Peyer's patch (tissue), 4 donors: Measurements from ENCODE around the gene SKA3. TPM values are rescaled to one million over a fixed set of nuclear protein-coding genes. Genes with fewer than 3 reads are reported as not detected.

Experiments
- DNase-seq, 3 donors: peaks; one replicate each; pipeline ENCODE4 v3.0.0-alpha.2; 2017 to 2019
- H3K27ac ChIP-seq, 4 donors: fragments of 200-600 bp; sonication (generic); one replicate each; pipeline ENCODE4 v1.5.1; 2016 to 2019
- H3K27me3 ChIP-seq, 2 donors: fragments of 200-600 bp; sonication (generic); one replicate each; pipeline ENCODE4 v1.5.1; 2019
- H3K36me3 ChIP-seq, 3 donors: fragments of 200-600 bp; sonication (generic); one replicate each; pipeline ENCODE4 v1.5.1; 2016 to 2019
- H3K4me1 ChIP-seq, 4 donors: fragments of 200-600 bp; sonication (generic); one replicate each; pipeline ENCODE4 v1.5.1; 2016 to 2019
- H3K4me3 ChIP-seq, 4 donors: fragments of 200-600 bp; sonication (generic); 1 replicate in 3 of 4; 2 replicates in 1 of 4; pipeline ENCODE4 v1.5.1; 2016 to 2019; ENCODE audit warnings: mild to moderate bottlenecking in 1 of 4
- H3K9me3 ChIP-seq, 4 donors: fragments of 200-600 bp; sonication (generic); one replicate each; pipeline ENCODE4 v1.5.1; 2016 to 2019; ENCODE audit warnings: mild to moderate bottlenecking in 1 of 4
- CTCF ChIP-seq, 6 experiments: fragments of 450-650 bp in 4 of 6; fragments of 200-600 bp in 2 of 6; sonication (generic) in 1 of 6; IDR thresholded peaks; one replicate each; pipeline ENCODE4 v1.5.1; 2017 to 2019; ENCODE audit warnings: antibody characterized with exemption in 6 of 6, mild to moderate bottlenecking in 3 of 6, moderate library complexity in 1 of 6
- POLR2A ChIP-seq, 2 donors: fragments of 450-650 bp; IDR thresholded peaks; one replicate each; pipeline ENCODE4 v1.5.1; 2017; ENCODE audit warnings: antibody characterized with exemption in 2 of 2, mild to moderate bottlenecking in 2 of 2, moderate library complexity in 2 of 2
- total RNA-seq, 4 donors: library from RNA; depleted of rRNA; stranded (reverse); fragments of >200 nt; gene quantifications; one replicate each; pipeline ENCODE4 v1.1.0, GENCODE V29; 2016

The SKA3 gene
- total RNA-seq, 4 donors from 2014 or later, result 1.1 to 6.6 (median 1.4) TPM

- TF ChIP-seq POLR2A (IDR thresholded peaks at IDR 0.05), result no peak
- H3K36me3 ChIP-seq, result peaks cover 0 to 9% (median 0%) of the 10 kb centered on the region in 3 donors
- no peak overlapping the region for H3K4me3 ChIP-seq
Observed at GRCh38 chr13:21152251-21152899, 24.0 kb downstream of the SKA3 start.

GRCh38 chr13:21150013-21150412, 26.3 kb downstream of the SKA3 start:
- no peaks in the 10 kb centered on the region for H3K27me3 ChIP-seq

More at GRCh38 chr13:21152251-21152899, 24.0 kb downstream of the SKA3 start:
- no peaks in the 10 kb centered on the region for H3K4me1 ChIP-seq
- no peak overlapping the region for H3K27ac ChIP-seq
- DNase-seq, result no peak
- H3K9me3 ChIP-seq, result no peaks in the 10 kb centered on the region
- no peaks in the 10 kb centered on the region for H3K27me3 ChIP-seq

GRCh38 chr13:21149568-21149967, 26.8 kb downstream of the SKA3 start:
- TF ChIP-seq CTCF (IDR thresholded peaks at IDR 0.05) (no peak), POLR2A (IDR thresholded peaks at IDR 0.05) (no peak)
- DNase-seq, result no peak
- Histone ChIP-seq H3K4me1 (no peaks in the 10 kb centered on the region), H3K36me3 (peaks cover 0 to 29% (median 0%) of the 10 kb centered on the region in 3 donors), H3K4me3 (no peak overlapping the region), H3K27me3 (no peaks in the 10 kb centered on the region), H3K9me3 (no peaks in the 10 kb centered on the region), H3K27ac (no peak overlapping the region)

More at GRCh38 chr13:21150013-21150412, 26.3 kb downstream of the SKA3 start:
- Histone ChIP-seq H3K36me3 (peaks cover 0 to 29% (median 0%) of the 10 kb centered on the region in 3 donors), H3K27ac (no peak overlapping the region), H3K4me1 (no peaks in the 10 kb centered on the region), H3K9me3 (no peaks in the 10 kb centered on the region), H3K4me3 (no peak overlapping the region)
- no peak for TF ChIP-seq CTCF (IDR thresholded peaks at IDR 0.05)
- TF ChIP-seq POLR2A (IDR thresholded peaks at IDR 0.05), result no peak
- no peak for DNase-seq

GRCh38 chr13:21148557-21149258, 27.6 kb downstream of the SKA3 start:
- Histone ChIP-seq H3K4me1 (peaks cover 0 to under 1% (median 0%) of the 10 kb centered on the region in 4 donors), H3K27ac (no peak overlapping the region), H3K27me3 (no peaks in the 10 kb centered on the region), H3K4me3 (no peak overlapping the region), H3K36me3 (peaks cover 0 to 29% (median 0%) of the 10 kb centered on the region in 3 donors), H3K9me3 (no peaks in the 10 kb centered on the region)
- TF ChIP-seq CTCF (IDR thresholded peaks at IDR 0.05) (no peak), POLR2A (IDR thresholded peaks at IDR 0.05) (no peak)
- DNase-seq, result no peak

- no peak for DNase-seq
- no peak for TF ChIP-seq CTCF (IDR thresholded peaks at IDR 0.05)
- TF ChIP-seq POLR2A (IDR thresholded peaks at IDR 0.05), result no peak
- Histone ChIP-seq H3K9me3 (no peaks in the 10 kb centered on the region), H3K36me3 (peaks cover 0 to 29% (median 0%) of the 10 kb centered on the region in 3 donors), H3K4me1 (peaks cover 0 to 9% (median 2%) of the 10 kb centered on the region in 4 donors), H3K27me3 (no peaks in the 10 kb centered on the region), H3K27ac (no peak overlapping the region), H3K4me3 (no peak overlapping the region)
Observed at GRCh38 chr13:21147827-21148226, 28.5 kb downstream of the SKA3 start.

GRCh38 chr13:21142766-21143165, 33.6 kb downstream of the SKA3 start:
- TF ChIP-seq CTCF (IDR thresholded peaks at IDR 0.05) (no peak), POLR2A (IDR thresholded peaks at IDR 0.05) (no peak)
- no peaks in the 10 kb centered on the region for H3K9me3 ChIP-seq
- H3K4me1 ChIP-seq, result peaks cover 0 to 26% (median 13%) of the 10 kb centered on the region in 4 donors
- DNase-seq, result no peak
- no peak overlapping the region for H3K27ac ChIP-seq
- no peaks in the 10 kb centered on the region for H3K27me3 ChIP-seq
- H3K4me3 ChIP-seq, result no peak overlapping the region
- H3K36me3 ChIP-seq, result peaks cover 0 to 30% (median 0%) of the 10 kb centered on the region in 3 donors
